ENCODE results near the gene IGF2BP2. TPM values are rescaled to one million over a fixed set of nuclear protein-coding genes. Genes with fewer than 3 reads are reported as not detected.

IGF2BP2 gene
- total RNA-seq, 1 donor from 2014 or later, result 9.8 TPM

DNA sequence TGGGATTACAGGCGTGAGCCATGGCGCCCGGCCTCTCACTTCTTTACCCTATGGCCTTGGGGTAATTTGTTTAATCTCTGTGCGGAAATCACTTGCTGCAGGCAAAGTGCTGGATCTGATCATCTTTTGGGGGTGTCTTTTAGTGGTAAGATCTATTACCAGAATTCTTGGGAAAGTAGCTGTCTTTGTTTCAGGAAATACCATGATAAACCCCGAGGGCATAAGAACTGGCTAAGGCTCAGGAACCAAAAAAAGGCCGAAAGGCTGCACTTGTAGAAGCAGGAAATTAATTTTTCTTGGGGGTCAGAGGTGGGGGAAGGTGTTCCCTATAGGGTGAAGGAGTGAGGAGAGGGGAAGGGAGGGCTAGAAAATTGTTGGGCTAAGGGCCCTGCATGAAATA, 22.7 kb upstream of the IGF2BP2 start:
- TF ChIP-seq POLR2AphosphoS5 (IDR thresholded peaks at IDR 0.05; ENCODE audit: insufficient read depth in 1 of 2, low read depth in 1 of 2), result no peak
- TF ChIP-seq, protein P1, sequence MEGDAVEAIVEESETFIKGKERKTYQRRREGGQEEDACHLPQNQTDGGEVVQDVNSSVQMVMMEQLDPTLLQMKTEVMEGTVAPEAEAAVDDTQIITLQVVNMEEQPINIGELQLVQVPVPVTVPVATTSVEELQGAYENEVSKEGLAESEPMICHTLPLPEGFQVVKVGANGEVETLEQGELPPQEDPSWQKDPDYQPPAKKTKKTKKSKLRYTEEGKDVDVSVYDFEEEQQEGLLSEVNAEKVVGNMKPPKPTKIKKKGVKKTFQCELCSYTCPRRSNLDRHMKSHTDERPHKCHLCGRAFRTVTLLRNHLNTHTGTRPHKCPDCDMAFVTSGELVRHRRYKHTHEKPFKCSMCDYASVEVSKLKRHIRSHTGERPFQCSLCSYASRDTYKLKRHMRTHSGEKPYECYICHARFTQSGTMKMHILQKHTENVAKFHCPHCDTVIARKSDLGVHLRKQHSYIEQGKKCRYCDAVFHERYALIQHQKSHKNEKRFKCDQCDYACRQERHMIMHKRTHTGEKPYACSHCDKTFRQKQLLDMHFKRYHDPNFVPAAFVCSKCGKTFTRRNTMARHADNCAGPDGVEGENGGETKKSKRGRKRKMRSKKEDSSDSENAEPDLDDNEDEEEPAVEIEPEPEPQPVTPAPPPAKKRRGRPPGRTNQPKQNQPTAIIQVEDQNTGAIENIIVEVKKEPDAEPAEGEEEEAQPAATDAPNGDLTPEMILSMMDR (IDR thresholded peaks at IDR 0.05), result no peak
- no peak for TF ChIP-seq POLR2A (IDR thresholded peaks at IDR 0.05)
- no peak overlapping the region for H3K4me3 ChIP-seq
- no peak for DNase-seq (ENCODE audit: extremely low spot score in 2 of 2)
- no peaks in the 10 kb centered on the region for H3K36me3 ChIP-seq
- no peaks in the 10 kb centered on the region for H3K4me1 ChIP-seq
- intact Hi-C loops (cut with DNase I), result no loop called here
- no peaks in the 10 kb centered on the region for H3K9me3 ChIP-seq
- no peak overlapping the region for H3K27ac ChIP-seq
- no peaks in the 10 kb centered on the region for H3K27me3 ChIP-seq

DNA sequence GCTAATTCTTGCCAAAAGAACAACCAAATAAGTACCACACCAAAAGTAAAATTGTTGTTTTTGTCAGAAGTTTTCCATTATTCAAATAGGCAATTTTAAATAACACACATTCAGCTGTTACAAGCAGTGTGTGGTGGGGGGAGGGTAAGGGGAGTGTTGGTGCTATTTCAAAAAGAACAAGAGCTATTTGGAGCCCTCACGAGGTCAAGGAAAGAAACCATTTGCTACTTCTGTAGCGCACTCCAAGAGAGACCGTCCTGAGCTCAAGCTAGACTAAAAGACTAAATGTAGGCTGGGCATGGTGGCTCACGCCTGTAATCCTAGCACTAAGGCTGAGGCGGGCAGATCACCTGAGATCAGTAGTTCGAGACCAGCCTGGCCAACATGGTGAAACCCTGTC, 21.2 kb upstream of the IGF2BP2 start:
- Histone ChIP-seq H3K4me3 (no peak overlapping the region), H3K4me1 (no peaks in the 10 kb centered on the region), H3K27me3 (no peaks in the 10 kb centered on the region), H3K36me3 (no peaks in the 10 kb centered on the region), H3K9me3 (no peaks in the 10 kb centered on the region), H3K27ac (no peak overlapping the region)
- intact Hi-C loops (cut with DNase I), result no loop called here
- DNase-seq (ENCODE audit: extremely low spot score in 2 of 2), result no peak
- TF ChIP-seq POLR2A (IDR thresholded peaks at IDR 0.05), result no peak
- TF ChIP-seq, protein P1 (IDR thresholded peaks at IDR 0.05), result no peak
- no peak for TF ChIP-seq POLR2AphosphoS5 (IDR thresholded peaks at IDR 0.05; ENCODE audit: insufficient read depth in 1 of 2, low read depth in 1 of 2)

DNA sequence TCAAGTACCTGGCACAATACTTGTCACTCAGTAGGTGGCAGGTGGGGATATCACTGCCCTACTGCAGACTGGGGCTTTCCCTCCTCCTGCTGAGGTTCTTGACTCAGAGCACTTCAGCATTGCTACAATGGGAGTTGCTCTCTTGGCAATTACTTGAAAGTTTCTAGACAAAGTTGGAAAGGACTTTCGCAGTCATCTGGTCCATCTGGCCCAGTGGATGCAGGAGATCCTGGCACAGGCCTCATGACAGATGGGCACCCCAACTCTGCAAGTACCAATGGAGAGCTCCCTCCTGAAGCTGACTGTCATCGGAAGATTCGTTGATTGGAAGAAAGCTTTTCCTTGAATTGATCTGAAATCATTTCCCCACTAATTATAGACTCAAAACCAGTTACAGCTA, 19.2 kb upstream of the IGF2BP2 start:
- Histone ChIP-seq H3K9me3 (no peaks in the 10 kb centered on the region), H3K36me3 (no peaks in the 10 kb centered on the region), H3K27me3 (no peaks in the 10 kb centered on the region), H3K4me1 (no peaks in the 10 kb centered on the region), H3K27ac (no peak overlapping the region), H3K4me3 (no peak overlapping the region)
- intact Hi-C loops (cut with DNase I), result no loop called here
- TF ChIP-seq, protein P1 (IDR thresholded peaks at IDR 0.05), result no peak
- no peak for TF ChIP-seq POLR2A (IDR thresholded peaks at IDR 0.05)
- TF ChIP-seq POLR2AphosphoS5 (IDR thresholded peaks at IDR 0.05; ENCODE audit: insufficient read depth in 1 of 2, low read depth in 1 of 2), result no peak
- DNase-seq (ENCODE audit: extremely low spot score in 2 of 2), result no peak

DNA sequence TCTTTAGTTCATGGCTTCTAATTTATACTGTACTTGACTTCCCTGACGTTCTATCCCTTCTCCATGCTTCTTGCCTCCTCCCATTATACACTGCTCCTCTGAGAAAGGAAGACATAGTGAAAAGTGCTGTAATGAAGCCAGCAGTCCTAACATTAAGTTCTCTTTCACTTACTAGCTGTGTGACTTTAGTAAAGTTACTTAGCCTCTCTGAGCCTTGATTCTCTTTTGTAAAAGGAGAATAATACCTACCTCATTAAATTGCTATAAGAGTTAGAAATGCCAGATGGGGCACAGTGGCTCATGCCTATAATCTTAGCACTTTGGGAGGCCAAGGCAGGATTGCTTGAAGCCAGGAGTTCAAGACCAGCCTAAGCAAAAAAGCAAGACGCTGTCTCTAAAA, 18.8 kb upstream of the IGF2BP2 start:
- Histone ChIP-seq H3K9me3 (no peaks in the 10 kb centered on the region), H3K36me3 (no peaks in the 10 kb centered on the region), H3K27me3 (no peaks in the 10 kb centered on the region), H3K27ac (no peak overlapping the region), H3K4me1 (no peaks in the 10 kb centered on the region), H3K4me3 (no peak overlapping the region)
- TF ChIP-seq POLR2A (IDR thresholded peaks at IDR 0.05), result no peak
- TF ChIP-seq, protein P1 (IDR thresholded peaks at IDR 0.05), result no peak
- no peak for TF ChIP-seq POLR2AphosphoS5 (IDR thresholded peaks at IDR 0.05; ENCODE audit: insufficient read depth in 1 of 2, low read depth in 1 of 2)
- no peak for DNase-seq (ENCODE audit: extremely low spot score in 2 of 2)
- intact Hi-C loops (cut with DNase I), result no loop called here

DNA sequence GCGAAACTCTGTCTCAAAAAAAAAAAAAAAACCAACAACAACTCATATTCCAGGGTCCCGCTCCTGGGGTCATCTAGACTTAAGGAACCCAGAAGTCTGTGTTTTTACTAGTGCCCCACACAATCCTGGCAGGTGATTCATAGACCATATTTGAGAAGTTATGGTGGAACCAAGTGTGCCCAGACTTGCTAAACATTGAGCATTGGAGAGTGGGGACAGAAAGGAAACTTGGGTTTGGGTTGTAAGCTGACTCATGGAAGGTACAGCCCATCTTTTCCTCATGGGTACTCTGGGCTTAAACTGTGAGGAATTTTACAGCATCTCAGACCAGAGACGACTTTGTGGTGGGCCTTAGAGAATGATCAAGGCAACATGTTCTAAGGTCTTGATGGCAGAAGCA, 18.3 kb upstream of the IGF2BP2 start:
- H3K36me3 ChIP-seq, result no peaks in the 10 kb centered on the region
- intact Hi-C loops (cut with DNase I), result no loop called here
- DNase-seq (ENCODE audit: extremely low spot score in 2 of 2), result no peak
- H3K9me3 ChIP-seq, result no peaks in the 10 kb centered on the region
- no peaks in the 10 kb centered on the region for H3K4me1 ChIP-seq
- no peak overlapping the region for H3K4me3 ChIP-seq
- no peak overlapping the region for H3K27ac ChIP-seq
- no peaks in the 10 kb centered on the region for H3K27me3 ChIP-seq
- TF ChIP-seq POLR2AphosphoS5 (IDR thresholded peaks at IDR 0.05; ENCODE audit: insufficient read depth in 1 of 2, low read depth in 1 of 2), result no peak
- TF ChIP-seq, protein P1 (IDR thresholded peaks at IDR 0.05), result no peak
- no peak for TF ChIP-seq POLR2A (IDR thresholded peaks at IDR 0.05)
